Esophagus muscularis mucosa (tissue), 4 donors: ENCODE measurements around the gene ULK3. TPM values are rescaled to one million over a fixed set of nuclear protein-coding genes. Genes with fewer than 3 reads are reported as not detected.
"Not testable (repeated sequence)": the region's sequence is repeated elsewhere in the genome, so short reads cannot be mapped to it uniquely, and the experiment has no call there.

Experiments used
- DNase-seq: peaks from one replicate; pipeline ENCODE4 v3.0.0-alpha.2; 2017; ENCODE audit errors: extremely low spot score
- H3K27ac ChIP-seq, 4 donors: fragments of 200-600 bp; sonication (generic); replicated peaks in 1 of 4; 1 replicate in 3 of 4; 2 replicates in 1 of 4; pipeline ENCODE4 v1.5.1; 2016 to 2019; ENCODE audit warnings: mild to moderate bottlenecking in 1 of 4
- H3K27me3 ChIP-seq, 4 donors: fragments of 200-600 bp; sonication (generic); one replicate each; pipeline versions ENCODE4 v1.5.1 to v1.6.0; 2016 to 2019
- H3K36me3 ChIP-seq, 4 donors: fragments of 200-600 bp; sonication (generic); one replicate each; pipeline ENCODE4 v1.5.1; 2016 to 2019
- H3K4me1 ChIP-seq, 4 donors: fragments of 200-600 bp; sonication (generic); one replicate each; pipeline ENCODE4 v1.5.1; 2016 to 2019
- H3K4me3 ChIP-seq, 4 donors: fragments of 200-600 bp; sonication (generic); 1 replicate in 2 of 4; 2 replicates in 2 of 4; pipeline ENCODE4 v1.5.1; 2016 to 2019; ENCODE audit warnings: mild to moderate bottlenecking in 4 of 4, moderate library complexity in 1 of 4
- H3K9me3 ChIP-seq, 4 donors: fragments of 200-600 bp; sonication (generic); 1 replicate in 3 of 4; 2 replicates in 1 of 4; pipeline ENCODE4 v1.5.1; 2016 to 2019
- EP300 ChIP-seq: sonication (generic); formaldehyde crosslinking; IDR thresholded peaks from one replicate; pipeline ENCODE4 v1.6.1; 2017; ENCODE audit warnings: antibody characterized with exemption
- POLR2A ChIP-seq: fragments of 450-650 bp; IDR thresholded peaks from one replicate; pipeline ENCODE4 v1.6.1; 2017; ENCODE audit warnings: antibody characterized with exemption, moderate library complexity, mild to moderate bottlenecking, low read depth
- POLR2AphosphoS5 ChIP-seq, 2 donors: sonication (generic); formaldehyde crosslinking; IDR thresholded peaks; one replicate each; pipeline ENCODE4 v1.6.1; 2017; ENCODE audit warnings: antibody characterized with exemption in 2 of 2
- WGBS: methylation state at CpG from one replicate; pipeline ENCODE4 v1.1.5; 2018; 5-methylcytosine and 5-hydroxymethylcytosine counted together
- intact Hi-C: fragments of 100-400 bp; cut with DNase I; formaldehyde crosslinking; loops from one replicate; pipeline ENCODE4 v1.15.1; 2023
- total RNA-seq, 4 donors: library from RNA; depleted of rRNA; stranded (reverse); fragments of >200 nt; gene quantifications; one replicate each; pipeline versions ENCODE4 v1.1.0 to v1.2.1, GENCODE V29; 2016
- TF ChIP-seq, protein P1 (sequence below), 3 experiments: fragments of 200-600 bp in 2 of 3; fragments of 450-650 bp in 1 of 3; sonication (generic) in 2 of 3; IDR thresholded peaks; one replicate each; pipeline ENCODE4 v1.5.1; 2017 to 2019; ENCODE audit warnings: antibody characterized with exemption in 3 of 3, mild to moderate bottlenecking in 2 of 3, moderate library complexity in 1 of 3

The ULK3 gene
- total RNA-seq, 4 donors from 2014 or later, result 24.5 to 49.2 (median 35.4) TPM

DNA sequence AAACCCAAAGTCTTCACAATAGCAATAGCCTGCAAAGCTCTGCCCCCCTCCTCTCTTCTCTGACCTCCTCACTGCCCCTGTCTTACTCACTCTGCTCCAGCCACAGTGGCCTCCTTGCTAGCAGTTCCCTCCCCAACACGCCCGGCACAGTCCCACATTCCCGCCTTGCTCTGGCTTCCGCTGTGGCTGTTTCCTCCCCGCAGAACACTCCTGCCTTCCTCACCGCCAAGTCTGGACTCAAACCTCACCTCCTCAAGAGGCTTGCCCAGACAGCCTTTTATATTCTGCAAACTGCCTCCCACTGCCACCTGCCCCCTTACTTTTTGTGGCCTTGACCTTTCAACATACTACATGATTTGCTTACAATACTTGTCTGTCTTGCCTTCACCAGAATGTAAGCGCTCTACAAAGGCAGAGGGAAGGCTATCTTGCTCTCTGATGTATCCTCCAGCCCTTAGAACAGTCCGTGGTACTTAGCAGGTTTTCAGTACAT lies 46.5 kb upstream of the ULK3 start:
- intact Hi-C loops, result no loop called here
- peak overlapping the region; percentile 78 to 83 (median 80) for H3K27ac ChIP-seq
- no peaks in the 10 kb centered on the region for H3K9me3 ChIP-seq
- TF ChIP-seq, protein P1, sequence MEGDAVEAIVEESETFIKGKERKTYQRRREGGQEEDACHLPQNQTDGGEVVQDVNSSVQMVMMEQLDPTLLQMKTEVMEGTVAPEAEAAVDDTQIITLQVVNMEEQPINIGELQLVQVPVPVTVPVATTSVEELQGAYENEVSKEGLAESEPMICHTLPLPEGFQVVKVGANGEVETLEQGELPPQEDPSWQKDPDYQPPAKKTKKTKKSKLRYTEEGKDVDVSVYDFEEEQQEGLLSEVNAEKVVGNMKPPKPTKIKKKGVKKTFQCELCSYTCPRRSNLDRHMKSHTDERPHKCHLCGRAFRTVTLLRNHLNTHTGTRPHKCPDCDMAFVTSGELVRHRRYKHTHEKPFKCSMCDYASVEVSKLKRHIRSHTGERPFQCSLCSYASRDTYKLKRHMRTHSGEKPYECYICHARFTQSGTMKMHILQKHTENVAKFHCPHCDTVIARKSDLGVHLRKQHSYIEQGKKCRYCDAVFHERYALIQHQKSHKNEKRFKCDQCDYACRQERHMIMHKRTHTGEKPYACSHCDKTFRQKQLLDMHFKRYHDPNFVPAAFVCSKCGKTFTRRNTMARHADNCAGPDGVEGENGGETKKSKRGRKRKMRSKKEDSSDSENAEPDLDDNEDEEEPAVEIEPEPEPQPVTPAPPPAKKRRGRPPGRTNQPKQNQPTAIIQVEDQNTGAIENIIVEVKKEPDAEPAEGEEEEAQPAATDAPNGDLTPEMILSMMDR (IDR thresholded peaks at IDR 0.05), result no peak
- no peak for TF ChIP-seq EP300
- no peak for TF ChIP-seq POLR2A
- TF ChIP-seq POLR2AphosphoS5 (IDR thresholded peaks at IDR 0.05), result no peak
- H3K27me3 ChIP-seq, result no peaks in the 10 kb centered on the region
- WGBS, result 16% methylated on average over 8 of the region's 8 CpGs
- DNase-seq, result peak; percentile 92
- peaks cover 0 to 28% (median 21%) of the 10 kb centered on the region in 4 donors for H3K36me3 ChIP-seq
- H3K4me3 ChIP-seq, result peak overlapping the region; percentile 73 to 97 (median 84)
- peaks cover 14 to 24% (median 22%) of the 10 kb centered on the region in 4 donors for H3K4me1 ChIP-seq

DNA sequence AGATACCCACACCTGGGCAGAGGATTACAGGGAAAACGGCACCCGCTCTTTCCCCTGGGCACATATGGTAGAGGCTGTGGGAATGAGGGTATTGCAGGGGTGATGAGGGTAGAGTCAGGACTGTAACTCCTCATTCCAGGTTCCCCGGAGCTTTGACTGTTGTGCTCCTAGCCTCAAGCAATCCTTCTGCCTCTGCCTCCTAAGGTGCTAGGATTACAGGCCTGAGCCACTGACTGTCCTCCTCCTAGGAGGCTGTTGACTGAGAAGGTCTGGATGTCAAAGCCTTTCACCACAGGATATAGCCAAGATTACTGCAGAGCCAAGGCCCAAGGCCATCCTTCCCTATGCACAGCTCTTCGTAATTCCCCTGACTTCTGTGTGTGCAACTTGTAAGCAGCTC lies 45.8 kb upstream of the ULK3 start:
- no peaks in the 10 kb centered on the region for H3K9me3 ChIP-seq
- H3K4me1 ChIP-seq, result peaks cover 14 to 24% (median 22%) of the 10 kb centered on the region in 4 donors
- 83% methylated on average over 1 of the region's 4 CpGs for WGBS
- DNase-seq, result no peak
- H3K36me3 ChIP-seq, result peaks cover 0 to 27% (median 21%) of the 10 kb centered on the region in 4 donors
- peak overlapping the region; percentile 78 to 83 (median 80) for H3K27ac ChIP-seq
- H3K27me3 ChIP-seq, result no peaks in the 10 kb centered on the region
- no peak overlapping the region for H3K4me3 ChIP-seq
- TF ChIP-seq POLR2A (no peak), POLR2AphosphoS5 (IDR thresholded peaks at IDR 0.05) (no peak), EP300 (no peak)
- TF ChIP-seq, protein P1 (IDR thresholded peaks at IDR 0.05), result no peak
- intact Hi-C loops, result no loop called here

DNA sequence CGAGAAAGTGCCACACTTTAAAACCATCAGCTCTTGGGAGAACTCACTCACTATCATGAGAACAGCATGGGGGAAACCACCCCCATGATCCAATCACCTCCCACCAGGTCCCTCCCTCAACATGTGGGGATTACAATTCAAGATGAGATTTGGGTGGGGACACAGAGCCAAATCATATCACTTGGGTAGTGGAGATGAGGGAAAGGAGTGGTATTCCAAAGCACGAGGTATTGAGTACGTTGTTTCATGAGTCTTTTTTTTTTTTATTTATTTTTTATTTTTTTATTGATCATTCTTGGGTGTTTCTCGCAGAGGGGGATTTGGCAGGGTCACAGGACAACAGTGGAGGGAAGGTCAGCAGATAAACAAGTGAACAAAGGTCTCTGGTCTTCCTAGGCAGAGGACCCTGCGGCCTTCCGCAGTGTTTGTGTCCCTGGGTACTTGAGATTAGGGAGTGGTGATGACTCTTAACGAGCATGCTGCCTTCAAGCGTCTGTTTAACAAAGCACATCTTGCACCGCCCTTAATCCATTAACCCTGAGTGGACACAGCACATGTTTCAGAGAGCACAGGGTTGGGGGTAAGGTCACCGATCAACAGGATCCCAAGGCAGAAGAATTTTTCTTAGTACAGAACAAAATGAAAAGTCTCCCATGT lies 44.7 kb upstream of the ULK3 start:
- not testable (repeated sequence) for DNase-seq, H3K9me3 ChIP-seq
- 93% methylated on average over 5 of the region's 10 CpGs for WGBS

DNA sequence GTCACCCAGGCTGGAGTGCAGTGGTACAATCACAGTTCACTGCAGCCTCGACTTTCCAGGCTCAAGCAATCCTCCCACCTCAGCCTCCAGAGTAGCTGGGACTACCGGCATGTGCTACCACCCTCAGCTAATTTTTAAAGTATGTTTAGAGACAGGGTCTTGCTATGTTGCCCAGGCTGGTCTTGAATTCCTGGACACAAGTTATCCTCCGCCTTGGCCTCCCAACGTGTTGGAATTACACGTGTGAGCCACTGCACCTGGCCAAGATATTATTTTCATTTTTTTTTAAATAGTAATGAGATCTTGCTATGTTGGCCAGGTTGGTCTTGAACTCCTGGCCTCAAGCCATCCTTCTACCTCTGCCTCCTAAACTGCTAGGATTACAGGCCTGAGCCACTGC lies 42.5 kb upstream of the ULK3 start:
- WGBS, result 89% methylated on average over 5 of the region's 5 CpGs
- H3K36me3 ChIP-seq, result no peaks in the 10 kb centered on the region
- TF ChIP-seq EP300 (no peak), POLR2AphosphoS5 (IDR thresholded peaks at IDR 0.05) (no peak), POLR2A (no peak)
- TF ChIP-seq, protein P1 (IDR thresholded peaks at IDR 0.05), result no peak
- no peak overlapping the region for H3K4me3 ChIP-seq
- H3K9me3 ChIP-seq, result no peaks in the 10 kb centered on the region
- no peak for DNase-seq
- H3K27me3 ChIP-seq, result no peaks in the 10 kb centered on the region
- intact Hi-C loops, result no loop called here
- no peak overlapping the region for H3K27ac ChIP-seq
- H3K4me1 ChIP-seq, result peaks cover 6 to 16% (median 15%) of the 10 kb centered on the region in 4 donors

More for the DNA sequence above, 44.7 kb upstream of the ULK3 start:
- H3K27ac ChIP-seq, intact Hi-C loops, H3K4me3 ChIP-seq, H3K27me3 ChIP-seq: not testable (repeated sequence)
- peaks cover 0 to 16% (median 11%) of the 10 kb centered on the region in 4 donors for H3K36me3 ChIP-seq
- H3K4me1 ChIP-seq, result peaks cover 14 to 24% (median 22%) of the 10 kb centered on the region in 4 donors

DNA sequence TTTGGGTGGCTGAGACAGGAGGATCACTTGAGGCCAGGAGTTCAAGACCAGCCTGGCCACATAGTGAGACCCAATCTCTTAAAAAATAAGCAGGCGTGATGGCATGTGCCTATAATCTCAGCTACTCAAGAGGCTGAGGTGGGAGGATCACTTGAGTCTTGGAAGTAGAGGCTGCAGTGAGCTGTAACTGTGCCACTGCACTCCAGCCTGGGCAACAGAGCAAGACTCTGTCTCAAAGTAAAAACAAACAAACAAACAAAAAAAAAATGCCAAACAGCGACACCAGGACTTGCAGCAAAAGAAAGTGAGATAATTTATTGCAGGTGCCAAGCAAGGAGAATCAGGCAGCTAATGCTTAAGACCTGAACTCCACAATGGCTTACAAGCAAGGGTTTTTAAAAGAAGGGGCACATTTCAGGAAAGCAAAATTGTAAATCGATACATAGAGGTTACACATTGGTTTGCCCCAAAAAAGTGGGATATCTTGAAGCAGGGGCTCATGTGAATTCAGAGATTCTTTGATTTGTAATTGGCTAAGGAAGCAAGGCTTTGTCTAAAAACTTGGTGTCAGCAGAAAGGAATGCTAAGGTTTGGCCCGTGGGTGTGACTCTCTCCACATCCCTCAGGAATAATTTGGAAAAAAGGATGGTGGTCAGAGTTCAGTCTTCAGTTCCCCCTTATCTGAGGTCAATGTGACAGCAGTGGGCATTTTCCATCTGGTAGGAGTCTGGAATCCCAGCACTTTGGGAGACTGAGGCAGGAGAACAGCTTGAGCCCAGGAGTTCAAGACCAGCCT lies 41.7 kb upstream of the ULK3 start:
- no peak overlapping the region for H3K27ac ChIP-seq
- no peak for DNase-seq
- 83% methylated on average over 4 of the region's 4 CpGs for WGBS
- peaks cover 4 to 12% (median 12%) of the 10 kb centered on the region in 4 donors for H3K4me1 ChIP-seq
- H3K4me3 ChIP-seq, result no peak overlapping the region
- TF ChIP-seq EP300 (no peak), POLR2AphosphoS5 (IDR thresholded peaks at IDR 0.05) (no peak), POLR2A (no peak)
- TF ChIP-seq, protein P1 (IDR thresholded peaks at IDR 0.05), result no peak
- no peaks in the 10 kb centered on the region for H3K9me3 ChIP-seq
- no peaks in the 10 kb centered on the region for H3K27me3 ChIP-seq
- intact Hi-C loops, result no loop called here
- no peaks in the 10 kb centered on the region for H3K36me3 ChIP-seq
